Thyroid gland (tissue), 4 donors: ENCODE measurements around the gene KRABD2.

Source experiments
- POLR2A ChIP-seq, 2 donors: fragments of 450-650 bp; IDR thresholded peaks; one replicate each; pipeline ENCODE4 v1.6.1; 2017; ENCODE audit warnings: antibody characterized with exemption in 2 of 2, mild to moderate bottlenecking in 2 of 2, moderate library complexity in 1 of 2
- TF ChIP-seq, protein P1 (sequence below), 6 experiments: fragments of 200-600 bp in 3 of 6; fragments of 450-650 bp in 3 of 6; sonication (generic) in 3 of 6; IDR thresholded peaks; one replicate each; pipeline ENCODE4 v1.5.1; 2016 to 2019; ENCODE audit warnings: antibody characterized with exemption in 6 of 6, mild to moderate bottlenecking in 2 of 6, inconsistent platforms in 1 of 6, moderate library complexity in 1 of 6

DNA sequence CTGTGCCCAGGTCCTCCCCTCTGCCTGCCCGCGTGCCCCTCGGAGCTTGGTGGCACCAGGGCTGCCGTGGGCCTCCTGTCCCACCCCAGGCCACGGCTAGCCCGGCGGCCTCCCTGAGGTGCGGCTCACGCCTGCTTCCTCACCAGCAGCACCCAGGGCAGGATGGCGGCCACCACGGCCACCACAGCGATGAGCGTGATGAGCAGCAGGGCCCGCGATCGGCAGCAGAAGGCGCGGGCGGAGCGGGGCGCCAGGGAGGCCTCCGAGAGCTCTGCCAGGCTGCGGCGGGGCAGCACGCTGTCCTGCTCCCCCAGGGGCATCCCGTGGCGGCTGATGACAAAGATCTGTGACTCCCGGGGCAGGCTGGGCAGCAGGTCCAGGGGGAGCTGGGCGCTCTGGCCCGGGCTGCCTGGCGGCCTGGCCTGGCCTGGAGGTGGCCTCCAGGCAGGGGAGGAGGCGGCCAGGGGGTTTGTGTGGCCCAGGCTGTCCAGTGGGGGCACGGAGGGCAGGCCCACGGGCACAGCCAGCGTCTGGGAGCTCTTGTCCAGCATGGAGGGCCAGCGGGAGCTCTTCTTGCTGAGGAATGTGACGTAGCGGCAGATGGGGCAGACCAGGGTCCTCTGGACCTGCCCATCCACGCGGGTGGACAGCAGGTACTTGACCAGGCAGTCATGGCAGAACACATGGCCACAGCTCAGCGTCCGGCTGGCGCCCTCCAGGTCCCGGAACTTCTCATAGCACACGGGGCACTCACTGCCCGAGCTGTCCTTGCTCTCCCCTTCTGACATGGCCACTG, 16.4 kb upstream of the KRABD2 start:
- no peak for TF ChIP-seq POLR2A (IDR thresholded peaks at IDR 0.05)
- TF ChIP-seq, protein P1, sequence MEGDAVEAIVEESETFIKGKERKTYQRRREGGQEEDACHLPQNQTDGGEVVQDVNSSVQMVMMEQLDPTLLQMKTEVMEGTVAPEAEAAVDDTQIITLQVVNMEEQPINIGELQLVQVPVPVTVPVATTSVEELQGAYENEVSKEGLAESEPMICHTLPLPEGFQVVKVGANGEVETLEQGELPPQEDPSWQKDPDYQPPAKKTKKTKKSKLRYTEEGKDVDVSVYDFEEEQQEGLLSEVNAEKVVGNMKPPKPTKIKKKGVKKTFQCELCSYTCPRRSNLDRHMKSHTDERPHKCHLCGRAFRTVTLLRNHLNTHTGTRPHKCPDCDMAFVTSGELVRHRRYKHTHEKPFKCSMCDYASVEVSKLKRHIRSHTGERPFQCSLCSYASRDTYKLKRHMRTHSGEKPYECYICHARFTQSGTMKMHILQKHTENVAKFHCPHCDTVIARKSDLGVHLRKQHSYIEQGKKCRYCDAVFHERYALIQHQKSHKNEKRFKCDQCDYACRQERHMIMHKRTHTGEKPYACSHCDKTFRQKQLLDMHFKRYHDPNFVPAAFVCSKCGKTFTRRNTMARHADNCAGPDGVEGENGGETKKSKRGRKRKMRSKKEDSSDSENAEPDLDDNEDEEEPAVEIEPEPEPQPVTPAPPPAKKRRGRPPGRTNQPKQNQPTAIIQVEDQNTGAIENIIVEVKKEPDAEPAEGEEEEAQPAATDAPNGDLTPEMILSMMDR (IDR thresholded peaks at IDR 0.05), result no peak
